ENCODE results near the gene PIRT.

Gene PIRT

DNA sequence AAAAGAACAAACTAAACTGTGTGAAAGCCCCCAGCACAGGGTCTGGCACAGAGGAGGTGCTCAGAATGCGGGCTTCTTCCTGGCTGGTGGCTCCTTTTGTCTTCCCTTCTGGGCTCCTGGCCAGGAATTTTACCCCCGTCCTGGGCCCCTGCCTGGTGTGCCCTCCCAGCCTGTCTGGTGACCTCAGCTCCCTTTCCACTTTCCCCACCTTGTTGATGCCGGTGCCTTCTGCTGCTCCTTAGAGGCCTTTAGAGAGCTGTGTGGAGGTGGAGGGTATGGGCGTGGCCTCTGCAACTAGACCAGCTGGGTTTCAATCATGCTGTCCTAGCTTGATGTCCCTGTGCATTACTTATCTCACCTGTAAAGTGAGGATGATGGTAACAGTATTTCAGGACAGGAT is 16.8 kb downstream of the PIRT start:
- no peak for DNase-seq (ENCODE audit: low spot score)

DNA sequence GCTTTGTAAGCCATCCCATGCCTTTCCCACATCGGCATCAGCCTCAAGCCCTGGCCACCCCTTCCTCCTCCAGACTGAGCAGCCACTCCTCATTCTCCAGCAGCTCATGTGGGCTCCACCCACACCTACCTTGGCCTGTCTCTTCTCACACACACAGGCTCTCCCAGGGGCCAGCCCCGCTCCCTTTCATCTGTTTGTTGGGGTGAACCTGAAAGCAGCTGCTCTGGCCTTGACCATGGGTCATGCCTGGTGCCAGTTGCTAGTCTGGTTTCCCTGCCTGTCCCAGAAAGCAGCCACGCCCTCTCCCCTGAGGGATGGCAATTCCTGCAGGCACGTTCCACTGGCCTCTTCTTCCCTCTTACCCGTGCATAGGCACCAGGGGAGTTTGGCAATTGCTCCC is 22.6 kb downstream of the PIRT start:
- no peak for DNase-seq (ENCODE audit: low spot score)

DNA sequence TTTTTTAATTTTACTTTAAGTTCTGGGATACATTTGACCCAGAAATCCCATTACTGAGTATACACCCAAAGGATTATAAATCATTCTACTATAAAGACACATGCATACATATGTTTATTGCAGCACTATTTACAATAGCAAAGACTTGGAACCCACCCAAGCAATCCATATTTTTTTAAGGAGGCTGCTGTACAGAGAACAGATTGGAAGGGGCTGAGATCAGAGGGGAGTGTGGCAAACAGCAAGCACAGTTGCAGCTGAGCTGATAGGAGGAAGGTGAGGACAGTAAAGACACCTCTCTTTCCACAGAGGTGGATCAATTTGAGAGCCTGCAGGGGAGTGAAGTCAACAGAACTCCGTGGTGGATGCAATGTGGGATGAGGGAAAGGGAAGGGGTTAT is 23.8 kb downstream of the PIRT start:
- no peak for DNase-seq (ENCODE audit: low spot score)

DNA sequence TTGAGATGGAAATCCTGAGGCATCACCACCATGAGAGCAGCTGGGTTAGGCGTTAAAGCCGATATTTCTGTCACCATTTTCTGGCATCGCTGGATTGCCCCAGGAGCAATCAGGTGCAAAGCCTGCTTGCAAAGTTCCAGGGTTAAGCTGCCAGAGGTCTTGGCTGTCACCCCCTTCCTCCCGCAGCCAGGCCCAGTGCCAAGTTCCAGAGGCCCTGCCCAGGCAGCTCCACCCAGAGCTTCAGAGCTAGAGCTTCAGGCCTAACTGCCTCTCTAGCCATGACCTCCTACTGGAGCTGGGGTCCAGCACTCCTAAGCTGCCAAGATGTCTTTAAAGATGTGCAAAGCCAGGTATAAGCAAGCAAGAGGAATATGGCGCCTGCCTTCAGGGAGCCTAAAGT is 25.2 kb downstream of the PIRT start:
- DNase-seq (ENCODE audit: low spot score): no peak

DNA sequence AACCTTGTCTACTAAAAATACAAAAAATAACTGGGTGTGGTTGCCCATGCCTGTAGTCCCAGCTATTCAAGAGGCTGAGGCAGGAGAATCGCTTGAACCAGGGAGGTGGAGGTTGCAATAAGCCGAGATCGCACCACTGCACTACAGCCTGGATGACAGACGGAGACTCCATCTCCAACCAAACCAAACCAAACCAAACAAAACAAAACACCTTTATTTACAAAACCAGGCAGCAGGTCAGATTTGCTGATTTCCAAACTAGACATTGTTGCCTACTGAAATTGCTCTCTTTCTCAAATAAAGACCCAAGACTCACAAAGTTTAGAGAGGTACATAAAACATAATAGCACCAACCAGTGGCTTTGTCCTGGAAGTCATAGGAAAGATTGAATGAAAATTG is 28.3 kb downstream of the PIRT start:
- no peak for DNase-seq (ENCODE audit: low spot score)

DNA sequence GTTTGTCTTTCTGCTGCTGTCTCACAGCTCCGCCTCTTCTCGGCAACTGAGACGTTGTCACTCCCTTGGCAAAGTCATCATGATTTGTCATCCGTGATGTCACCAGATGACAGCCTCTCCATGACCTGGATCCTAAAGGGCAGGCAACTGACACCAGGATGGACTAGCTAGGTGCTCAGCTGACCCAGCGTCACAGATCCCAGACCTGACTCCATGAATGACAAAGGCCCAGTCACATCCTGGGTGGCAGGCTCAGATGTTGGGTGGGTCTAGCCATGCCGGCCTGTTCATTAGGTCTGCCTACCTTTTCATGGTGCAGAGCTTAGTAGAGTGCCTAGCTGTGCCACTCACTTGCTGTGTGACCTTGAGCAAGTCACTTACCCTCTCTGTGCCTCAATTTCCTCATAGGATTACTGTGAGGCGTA is 30.2 kb downstream of the PIRT start:
- no peak for DNase-seq (ENCODE audit: low spot score)

DNA sequence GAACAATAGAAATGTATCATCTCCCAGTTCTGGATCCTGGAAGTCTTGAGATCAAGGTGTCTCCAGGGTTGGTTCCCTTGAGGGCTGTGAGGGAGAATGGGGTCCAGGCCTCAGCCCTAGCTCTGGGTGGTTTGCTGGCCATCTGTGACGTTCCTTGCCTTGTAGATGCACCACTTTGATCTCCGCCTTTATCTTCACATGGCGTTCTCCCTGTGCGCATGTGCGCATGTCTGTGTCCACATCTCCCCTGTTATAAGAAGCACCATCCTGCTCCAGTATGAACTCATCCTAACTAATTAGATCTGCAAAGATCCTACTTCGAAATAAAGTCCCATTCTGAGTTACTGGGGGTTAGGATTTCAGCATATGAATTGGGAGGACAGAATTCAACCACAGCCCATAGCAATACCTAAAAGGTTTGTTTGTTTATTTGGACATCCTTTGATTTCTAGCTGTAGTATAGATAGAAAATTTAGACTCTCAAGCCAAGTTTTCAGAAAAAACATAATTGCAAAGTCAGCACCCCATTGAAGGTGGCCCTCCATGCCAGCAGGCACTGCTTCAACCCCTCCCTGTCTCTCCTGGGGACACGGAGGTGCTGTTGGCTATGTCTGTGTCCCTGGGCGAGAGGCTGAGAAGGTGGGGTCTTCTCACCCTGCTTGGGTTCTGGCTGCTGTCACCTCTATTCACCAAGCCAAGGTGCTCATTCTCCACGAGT is 31.2 kb downstream of the PIRT start:
- DNase-seq (ENCODE audit: low spot score): no peak

DNA sequence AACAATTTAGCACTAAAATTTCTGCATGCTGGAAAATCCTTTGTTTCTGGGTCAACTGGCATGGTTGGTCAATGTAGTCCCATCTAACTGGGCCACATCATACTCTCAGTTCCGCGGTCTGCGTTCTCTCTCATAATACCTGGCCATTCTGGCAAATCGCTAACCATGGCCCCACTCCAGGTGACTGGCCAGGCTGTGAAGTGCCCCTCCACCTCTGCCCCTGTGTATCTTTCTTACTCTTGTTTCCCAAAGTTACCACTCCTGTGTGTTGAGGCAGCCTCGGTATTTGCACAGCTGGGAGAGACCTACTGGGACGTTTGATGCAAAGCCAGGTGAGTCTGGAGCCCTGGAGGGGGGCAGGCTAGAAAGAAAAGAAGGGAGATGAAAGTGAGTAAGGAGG is 32.0 kb downstream of the PIRT start:
- DNase-seq (ENCODE audit: low spot score): no peak

DNA sequence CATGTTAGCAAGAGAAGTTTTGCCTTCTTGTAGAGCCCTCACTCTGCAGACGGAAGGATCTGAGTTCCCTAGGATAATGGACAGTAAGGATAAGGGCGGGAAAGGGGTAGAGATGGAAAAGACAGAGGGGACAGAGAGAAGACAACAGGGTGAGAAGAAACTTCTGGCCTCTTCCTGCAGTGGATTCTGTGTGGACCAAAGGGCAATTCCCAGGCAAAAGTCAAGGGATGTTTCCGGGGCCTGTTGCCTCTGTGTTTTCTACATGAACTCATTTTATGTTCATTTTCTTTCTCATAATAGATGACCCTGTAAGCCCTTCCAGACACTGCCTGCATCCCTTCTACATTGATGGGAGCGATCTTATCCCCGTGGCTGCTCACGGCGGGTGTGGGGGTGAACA is 33.3 kb downstream of the PIRT start:
- no peak for DNase-seq (ENCODE audit: low spot score)

DNA sequence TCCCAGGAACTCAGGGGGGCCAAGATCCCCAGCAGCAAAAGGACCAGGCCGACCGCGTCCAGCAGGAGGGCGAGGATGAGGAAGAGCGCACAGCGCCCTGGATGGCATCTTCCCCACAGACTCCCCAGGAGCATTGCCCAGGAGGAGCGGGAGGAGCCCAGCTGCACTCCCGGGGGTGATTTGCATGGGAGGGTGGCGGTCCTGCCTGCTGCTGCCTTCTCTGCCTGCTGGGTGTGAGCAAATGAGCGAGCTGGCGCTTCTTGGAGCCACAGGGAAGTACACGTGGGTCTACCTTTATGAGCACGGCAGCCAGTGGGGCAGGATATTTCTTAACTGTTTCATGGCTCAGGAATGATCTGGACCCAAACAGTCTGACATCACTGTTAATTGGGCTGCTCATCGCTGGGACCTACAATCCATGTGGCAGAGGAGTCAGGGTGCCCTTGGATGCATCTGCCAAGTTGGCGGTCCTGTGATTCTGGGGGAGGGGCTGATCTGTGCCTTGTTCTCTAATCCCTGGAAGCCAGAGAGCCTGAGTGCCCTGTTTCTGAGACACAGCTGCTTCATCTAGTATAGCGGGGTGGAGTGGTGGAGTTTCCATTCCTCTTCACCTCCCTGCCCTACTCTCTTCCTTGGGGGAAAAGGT is 33.9 kb downstream of the PIRT start, which contains the start of gene TMEM238L:
TMEM238L (minus strand) TSS at position 270 of the 646 bp plus-strand sequence; CDS start at position 134, 136 bp downstream.
- no peak for DNase-seq (ENCODE audit: low spot score)

DNA sequence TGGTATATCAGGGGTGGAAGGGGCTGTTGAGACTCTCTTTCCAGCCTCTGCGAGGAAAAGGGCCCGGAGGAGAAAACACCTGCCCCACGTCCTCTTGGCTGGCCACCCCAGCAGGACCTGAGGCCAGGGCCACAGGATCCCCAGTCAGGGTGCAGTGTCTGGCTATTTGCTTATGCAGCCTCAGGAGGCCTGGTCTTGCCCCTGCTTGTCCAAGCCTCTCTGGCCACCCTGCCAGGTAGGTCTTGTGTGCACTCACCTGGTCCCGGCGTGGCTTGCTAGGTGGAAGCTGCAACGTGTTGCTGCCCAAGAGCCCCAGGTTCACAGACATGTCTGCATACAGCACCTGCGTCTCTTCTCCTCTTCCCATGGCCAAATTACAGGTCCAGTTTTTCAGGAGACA is 34.5 kb downstream of the PIRT start:
- no peak for DNase-seq (ENCODE audit: low spot score)

DNA sequence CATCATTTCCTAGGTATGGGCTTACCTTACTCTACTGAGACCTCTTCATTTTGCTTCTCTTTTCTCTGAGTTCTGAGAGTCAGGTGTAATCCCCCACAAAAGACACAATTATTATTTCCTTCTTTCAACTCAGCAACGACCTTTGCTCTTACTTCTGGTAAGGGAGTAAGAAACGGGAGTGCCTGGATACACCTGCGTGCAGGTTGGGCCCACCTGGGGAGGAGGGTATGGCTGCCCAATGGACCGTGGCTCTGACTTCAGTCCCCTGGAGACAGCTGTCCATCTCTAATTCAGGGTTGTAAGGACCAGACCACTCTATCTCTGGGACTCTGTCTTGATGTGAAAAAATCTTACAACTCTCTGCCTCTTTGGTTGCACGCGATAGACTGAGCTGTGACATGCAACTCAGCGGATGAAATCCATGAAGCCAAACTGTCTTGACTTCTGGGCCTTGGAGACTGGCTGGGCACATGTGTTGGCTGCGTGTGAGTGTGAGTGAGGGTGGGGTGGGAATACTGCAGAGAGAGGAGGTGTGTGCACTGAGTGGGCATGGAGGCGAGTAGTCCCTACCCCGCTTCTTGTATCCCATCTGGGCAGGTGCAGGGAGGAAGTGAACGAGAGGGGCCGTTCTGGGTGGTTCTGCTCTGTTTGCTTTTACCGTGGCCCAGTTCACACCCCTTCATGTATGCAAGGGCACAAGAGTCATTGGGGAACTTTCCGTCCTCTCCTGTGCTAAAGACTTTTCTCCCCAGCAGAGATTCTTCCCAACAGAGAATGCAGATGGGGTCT is 35.2 kb downstream of the PIRT start:
- DNase-seq (ENCODE audit: low spot score): no peak

DNA sequence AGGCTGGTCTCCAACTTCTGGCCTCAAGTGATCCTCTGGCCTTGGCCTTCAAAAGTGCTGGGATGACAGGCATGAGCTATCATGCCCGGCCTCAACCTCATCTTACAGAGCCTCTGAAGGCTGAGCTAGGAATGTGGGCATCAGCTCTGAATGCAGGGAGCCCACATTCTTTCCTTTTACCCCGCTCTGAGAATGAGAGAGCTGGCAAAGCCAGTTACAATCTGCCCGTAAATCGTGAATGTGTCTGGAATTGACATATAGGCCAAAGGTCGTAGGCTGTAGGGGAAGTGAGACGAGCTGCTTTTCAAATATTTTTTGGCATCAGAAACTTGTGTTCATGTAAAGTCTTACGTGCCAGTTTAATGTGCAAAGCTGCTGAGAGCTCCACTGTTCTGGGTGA is 38.5 kb downstream of the PIRT start:
- no peak for DNase-seq (ENCODE audit: low spot score)

DNA sequence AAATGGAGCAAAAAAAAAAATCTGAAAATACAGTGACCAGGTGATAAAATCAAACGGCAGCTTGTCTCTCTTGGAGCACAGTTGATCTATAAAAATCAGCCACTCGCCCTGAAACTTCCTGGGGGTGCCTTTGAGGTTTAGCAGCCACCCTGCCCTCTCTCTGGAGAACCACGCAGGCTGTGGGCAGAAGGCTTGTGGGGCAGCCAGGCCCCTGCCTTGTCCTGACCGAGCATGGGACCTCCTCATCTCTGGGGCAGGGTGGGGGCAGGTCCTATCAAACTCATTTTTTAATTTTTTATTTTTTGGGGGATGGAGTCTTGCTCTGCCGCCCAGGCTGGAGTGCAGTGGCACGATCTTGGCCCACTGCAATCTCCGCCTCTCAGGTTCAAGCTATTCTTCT is 39.0 kb downstream of the PIRT start:
- DNase-seq (ENCODE audit: low spot score): no peak

DNA sequence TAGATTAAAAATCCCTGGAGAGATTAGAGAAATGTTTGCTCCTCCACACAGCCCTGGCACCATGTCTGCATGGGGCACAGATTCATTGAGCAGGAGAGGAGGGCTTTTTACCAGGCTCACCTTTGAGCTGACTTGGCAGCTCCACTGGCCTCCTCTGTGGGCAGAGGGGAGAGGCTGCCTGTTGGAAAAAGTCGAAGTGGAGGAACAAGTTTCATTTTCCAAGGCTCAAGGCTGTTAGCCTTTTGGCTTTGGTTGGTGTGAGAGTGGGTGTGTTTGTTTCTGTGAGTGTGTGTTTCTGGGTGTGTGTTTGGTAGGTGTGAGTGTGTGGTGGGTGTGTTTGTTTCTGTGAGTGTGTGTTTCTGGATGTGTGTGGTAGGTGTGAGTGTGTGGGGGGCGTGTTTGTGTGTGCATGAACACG is 39.5 kb downstream of the PIRT start:
- DNase-seq (ENCODE audit: low spot score): no peak

DNA sequence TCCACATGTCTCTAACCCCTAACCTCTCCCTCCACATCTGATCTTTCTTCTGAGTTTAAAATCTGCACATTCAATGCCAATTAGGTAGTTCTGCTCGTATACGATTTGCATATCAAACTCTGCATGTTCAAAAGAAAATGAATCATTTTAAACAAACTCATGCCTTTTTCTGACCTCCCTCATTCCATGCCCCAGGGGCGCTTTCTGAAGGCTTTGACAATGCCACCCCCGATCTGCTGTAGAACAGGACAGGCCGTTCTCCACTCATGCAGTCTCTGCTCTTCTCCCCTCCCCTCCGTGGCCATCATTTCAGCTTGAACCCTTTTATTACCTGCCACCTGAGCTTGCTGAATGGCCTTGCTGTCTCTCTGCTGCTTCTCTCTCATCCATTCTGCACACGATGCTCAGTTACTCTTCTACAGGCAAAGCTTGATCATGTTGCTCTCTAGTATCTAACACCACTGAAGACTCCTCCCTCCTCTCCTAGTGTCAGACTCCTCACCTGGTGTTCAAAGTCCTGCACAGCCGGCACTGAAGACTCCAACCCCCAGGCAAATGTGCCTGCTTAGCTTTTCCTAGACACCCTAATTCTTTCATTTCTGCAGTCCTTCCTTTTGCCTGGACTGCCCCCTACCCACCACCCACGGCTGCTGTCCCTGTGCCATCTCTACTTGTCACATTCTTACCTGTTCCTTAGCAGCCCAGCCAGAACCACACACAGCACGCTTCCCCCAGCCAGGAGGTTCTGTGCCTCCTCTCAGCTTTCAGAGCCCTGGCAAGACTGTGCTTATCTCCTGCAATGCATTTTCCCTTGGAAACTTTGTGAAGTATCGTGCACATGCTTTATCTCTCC is 40.2 kb downstream of the PIRT start:
- DNase-seq (ENCODE audit: low spot score): no peak

DNA sequence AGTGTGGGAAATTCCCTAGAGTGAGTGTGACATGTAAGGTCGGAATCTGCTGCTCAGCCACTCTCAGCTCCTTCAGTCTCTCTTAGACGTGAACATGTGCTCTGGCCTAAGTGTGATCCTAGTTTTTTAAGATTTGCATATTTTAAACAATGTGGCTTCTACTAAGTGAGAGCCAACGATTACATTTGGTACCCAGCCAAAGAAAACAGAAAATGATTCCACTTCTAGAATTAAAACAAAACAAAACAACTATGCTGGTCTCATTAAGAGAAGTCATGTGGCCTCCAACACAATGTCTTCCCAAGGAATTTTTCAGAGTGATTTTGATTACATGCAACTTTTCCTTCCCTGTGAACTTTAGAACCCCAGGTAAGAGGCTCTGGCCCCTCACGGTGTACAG is 44.1 kb downstream of the PIRT start:
- no peak for DNase-seq (ENCODE audit: low spot score)

DNA sequence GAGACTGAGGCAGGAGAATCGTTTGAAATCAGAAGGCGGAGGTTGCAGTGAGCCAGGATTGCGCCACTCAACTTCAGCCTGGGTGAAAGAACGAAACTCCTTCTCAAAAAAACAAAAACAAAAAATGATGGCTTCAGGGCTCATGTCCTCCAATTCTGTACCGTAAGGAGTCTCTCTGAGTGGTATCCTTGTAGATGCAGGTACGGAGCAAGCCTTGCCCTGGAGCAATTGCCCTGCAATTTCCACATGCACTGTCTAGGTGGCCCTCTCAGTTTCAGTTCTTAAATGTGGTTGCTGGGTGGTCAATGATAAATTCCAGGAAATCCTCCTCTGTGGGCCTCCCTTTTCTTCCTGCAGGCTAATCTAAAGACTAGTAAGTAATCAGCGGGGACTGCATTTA is 44.6 kb downstream of the PIRT start:
- no peak for DNase-seq (ENCODE audit: low spot score)

DNA sequence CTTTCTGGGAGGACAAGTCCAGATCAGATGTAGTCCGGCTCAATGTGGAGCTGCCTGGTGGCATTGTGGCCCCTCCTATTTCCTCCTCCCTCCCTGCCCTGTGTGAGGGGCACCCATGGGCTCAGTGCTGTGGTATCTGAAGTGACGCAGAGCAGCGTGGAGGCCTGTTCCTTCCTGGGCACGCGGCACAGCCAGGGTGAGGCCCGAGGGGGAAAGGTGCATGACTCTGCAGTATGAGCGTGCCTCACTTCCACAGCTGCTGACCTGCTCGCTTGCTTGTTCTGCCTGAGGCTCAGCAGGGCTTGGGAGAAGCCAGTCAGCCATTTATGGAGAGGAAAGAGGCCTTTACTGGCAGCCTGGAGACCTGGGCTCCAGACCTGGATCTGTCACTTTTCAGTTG is 45.7 kb downstream of the PIRT start:
- no peak for DNase-seq (ENCODE audit: low spot score)

DNA sequence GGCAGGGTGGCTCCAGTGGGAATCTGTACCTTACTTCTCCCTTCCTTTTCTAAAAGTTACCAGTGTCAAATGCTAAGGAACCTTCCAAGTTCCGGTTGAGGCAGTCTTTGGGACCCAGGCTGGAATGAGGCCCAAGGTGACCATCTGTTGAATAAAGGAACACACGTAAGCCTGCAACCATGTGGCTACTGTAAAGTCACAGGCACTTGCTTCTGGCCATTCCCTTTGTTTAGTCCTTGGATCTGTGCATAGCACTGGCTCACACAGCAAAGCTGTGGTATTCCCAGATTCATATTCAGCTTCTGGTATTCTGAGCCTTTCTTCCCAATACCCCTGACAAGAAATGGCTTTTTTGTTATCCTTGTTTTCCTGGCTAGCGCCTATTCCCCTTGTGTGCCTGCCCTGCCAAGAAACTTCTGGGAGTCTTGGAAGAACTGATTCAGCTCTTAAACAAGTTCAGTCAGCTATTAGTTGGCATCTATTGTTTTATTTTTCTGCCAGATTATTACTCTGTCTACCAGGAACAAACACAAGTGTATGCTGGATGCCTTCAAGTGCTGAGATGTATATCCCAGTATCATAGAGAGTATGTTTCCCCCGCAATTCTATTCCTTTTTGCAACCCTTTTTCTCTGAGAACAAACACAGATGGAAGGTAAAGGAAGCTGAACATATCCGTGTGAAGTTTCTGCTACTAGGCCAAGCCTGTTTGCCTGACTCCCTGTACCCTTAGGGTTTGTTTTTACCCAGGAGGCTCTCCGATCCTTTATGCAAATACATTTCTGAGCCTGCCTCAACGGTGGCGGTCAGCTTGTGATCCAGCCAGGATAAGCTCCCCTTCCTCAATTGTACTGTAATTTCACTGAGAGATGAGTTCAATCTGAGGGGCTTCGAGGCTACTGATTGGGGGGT is 47.1 kb downstream of the PIRT start:
- DNase-seq (ENCODE audit: low spot score): no peak

DNA sequence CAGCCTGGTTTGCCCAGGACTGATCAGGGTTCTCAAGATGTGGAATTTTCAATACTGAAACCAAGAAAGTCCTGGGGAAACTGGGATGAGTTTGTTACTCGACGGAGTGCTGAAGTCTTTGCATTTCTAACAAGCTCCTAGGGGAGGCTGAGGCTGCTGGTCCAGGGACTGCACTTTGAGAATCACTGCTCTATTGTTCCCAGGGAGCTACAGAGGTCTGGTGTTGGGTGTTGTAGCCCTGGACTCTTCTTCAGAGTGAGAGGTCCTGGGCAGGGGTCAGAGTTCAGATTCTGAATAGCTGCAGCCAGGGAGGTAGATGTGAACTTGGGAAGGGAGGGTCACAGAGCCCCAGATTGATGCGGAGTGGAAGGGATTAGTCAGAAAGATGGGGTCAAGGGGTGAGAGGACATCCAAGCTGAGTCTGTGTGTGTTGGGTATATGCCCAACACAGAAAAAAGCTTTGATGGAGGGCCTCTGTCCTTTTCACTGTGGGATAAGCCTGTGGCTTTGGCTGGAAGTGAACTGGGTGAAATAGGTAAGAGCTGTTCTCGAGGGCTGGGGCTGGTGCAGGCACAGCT is 48.1 kb downstream of the PIRT start:
- no peak for DNase-seq (ENCODE audit: low spot score)

All from AG08395 (cell line).